GM19099 (cell line): ENCODE data around the gene FOXP1.

Experiments
- POLR2A ChIP-seq: IDR thresholded peaks from 3 replicates; pipeline ENCODE4 v1.6.1; 2011; ENCODE audit warnings: low read depth; ENCODE audit not compliant: insufficient read length; ENCODE audit errors: extremely low read depth

Gene FOXP1

DNA sequence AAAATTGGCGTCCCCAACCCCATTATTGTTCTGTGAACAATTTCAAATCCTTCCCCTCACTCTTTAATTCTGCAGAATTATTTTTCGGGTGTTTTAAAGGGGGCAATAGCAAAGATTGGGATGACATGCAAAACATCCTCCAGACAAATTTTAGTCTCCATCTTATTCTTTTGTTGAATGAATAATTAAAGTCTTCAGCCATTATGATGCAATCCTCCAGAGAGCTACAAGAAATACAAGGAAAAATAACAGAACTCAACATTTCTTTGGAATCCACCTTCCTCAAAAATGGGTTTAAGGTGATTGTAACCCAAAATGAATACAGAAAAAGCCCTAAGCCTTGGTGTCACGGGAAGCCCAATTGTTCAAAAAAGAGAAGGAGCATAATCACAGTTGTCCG, 49.9 kb downstream of the FOXP1 start:
- no peak for TF ChIP-seq POLR2A

DNA sequence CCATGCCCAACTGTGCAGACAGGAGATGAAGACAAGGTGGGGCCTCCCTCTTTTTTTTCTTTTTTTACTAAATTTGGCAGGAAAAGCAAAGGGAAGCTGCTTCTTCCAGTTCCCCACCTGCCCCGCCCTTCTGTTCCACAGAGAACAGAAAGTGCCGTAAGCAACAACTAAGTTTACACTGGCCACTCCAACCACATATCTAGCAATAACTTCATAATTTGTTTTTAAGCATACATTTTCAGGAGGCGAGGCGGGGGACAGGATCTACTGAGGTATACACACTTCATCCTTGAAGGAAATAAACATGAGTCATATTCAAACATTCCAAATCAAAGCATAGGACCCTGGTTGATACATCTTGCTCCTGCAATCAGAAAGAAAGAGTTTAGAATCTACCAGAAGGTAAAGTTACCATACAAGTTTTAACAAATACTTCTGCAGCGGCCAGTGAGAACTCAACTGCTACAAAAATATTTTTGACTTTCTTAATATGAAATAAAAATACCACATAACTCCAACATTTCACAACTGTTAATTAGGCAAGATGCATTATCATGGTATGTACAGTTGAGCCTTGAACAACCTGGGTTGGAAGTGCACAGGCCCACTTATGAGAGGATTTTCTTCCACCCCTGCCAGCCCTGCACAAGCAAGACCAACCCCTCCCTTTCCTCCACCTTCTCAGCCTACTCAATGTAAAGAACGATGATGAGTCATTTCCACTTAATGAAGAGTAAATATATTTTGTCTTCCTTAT, 50.7 kb downstream of the FOXP1 start:
- no peak for TF ChIP-seq POLR2A

DNA sequence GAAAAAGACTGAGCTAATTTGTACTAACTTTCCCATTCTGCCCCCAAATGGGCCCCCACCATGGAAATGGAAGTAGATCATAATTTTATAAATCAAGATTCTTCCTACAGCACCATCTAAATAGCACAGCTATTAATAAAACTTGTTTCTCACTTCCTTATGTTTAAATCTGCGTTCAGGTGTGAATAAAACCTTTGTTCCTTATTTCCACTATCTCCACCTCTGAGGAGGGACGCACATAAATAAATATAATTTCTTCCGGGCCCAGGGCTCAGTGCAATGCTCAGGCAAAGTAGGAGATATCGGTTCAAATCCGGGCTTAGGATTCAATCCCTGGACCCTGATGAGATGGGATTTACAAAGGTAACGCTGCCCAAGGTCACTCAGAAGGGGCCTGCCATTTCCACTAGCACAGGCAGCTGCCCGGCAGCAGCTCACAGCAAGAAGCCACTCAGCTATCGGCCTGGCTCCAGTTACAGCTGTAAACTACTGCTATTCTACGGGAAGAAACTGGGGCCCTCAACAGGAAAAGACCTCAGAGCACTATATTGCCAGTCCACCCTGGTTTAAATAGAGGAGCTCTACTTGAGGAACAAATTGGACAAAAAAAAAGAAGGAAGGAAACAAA, 52.5 kb downstream of the FOXP1 start:
- no peak for TF ChIP-seq POLR2A

DNA sequence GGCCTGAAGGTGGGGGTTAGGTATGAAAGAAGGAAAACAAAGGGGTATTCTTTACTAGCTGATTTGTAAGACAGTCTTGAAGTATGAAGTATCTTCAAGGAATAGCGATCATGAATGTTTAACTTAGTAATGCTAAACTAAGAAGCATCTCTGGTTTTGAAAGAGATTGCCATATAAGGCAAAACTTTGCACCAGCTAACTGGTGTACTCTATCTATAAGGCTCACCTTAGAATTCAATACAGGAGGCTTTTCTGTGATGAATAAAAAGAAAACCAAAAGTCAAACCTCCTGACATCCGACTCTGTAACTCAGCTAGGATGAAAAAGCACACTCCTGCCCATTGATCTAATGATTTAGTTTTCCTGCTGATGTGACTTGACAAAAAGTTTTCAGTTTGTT, 54.7 kb downstream of the FOXP1 start:
- no peak for TF ChIP-seq POLR2A

DNA sequence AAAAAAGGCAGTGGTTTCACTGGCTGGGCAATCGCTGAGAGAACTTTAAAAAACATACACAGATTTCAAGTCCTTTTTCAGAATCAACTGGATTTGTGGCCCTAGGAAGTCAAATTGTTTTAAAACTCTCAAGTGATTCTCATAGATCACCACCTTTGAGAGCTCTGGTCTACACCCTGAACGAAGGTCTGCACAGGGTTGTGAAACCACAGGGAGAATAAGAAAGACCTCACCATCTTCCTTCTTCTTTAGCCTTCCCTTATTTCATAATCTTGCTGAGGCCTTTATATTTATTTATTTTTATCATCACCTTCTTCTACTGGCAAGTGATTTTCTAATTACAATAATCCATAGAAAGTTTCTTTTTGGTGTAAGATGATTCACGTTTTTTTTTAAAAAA, 58.1 kb downstream of the FOXP1 start:
- TF ChIP-seq POLR2A = no peak

DNA sequence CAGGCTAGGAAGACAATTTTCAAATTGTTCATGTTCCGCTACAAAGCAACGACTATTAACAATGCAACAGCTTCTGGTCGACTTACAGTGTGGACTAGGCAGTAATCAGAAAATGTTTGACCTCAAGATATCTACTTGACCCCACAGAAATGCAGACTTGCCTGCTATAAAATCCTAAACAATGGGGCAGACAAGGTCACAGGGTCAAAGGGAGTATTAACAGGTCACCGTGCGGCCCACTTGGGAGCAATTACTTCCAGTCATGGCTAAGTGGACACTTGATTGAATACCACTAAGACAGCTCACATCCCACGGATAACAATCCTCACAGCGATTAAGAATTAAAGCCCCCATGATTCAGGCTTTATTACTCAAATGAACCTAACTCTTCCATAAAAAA, 58.9 kb downstream of the FOXP1 start:
- TF ChIP-seq POLR2A = no peak

DNA sequence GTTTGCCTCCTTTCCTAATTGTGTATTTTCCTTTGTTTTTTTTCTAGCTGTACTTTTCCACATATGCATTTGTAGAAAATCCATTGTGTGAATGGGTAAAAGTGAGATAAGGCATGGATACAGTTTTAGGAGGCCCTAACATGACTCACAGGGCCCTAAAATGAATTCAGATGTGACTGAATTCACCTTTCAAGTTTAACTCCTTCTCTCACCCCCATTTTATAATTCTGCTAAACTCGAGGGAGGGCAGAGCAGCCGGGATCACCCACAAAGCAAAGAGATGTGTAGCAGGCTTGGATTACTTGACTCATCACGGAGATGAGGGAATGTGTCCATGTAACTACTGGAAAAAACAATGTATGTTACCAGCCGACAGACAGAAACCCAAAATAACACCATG, 59.9 kb downstream of the FOXP1 start:
- no peak for TF ChIP-seq POLR2A

DNA sequence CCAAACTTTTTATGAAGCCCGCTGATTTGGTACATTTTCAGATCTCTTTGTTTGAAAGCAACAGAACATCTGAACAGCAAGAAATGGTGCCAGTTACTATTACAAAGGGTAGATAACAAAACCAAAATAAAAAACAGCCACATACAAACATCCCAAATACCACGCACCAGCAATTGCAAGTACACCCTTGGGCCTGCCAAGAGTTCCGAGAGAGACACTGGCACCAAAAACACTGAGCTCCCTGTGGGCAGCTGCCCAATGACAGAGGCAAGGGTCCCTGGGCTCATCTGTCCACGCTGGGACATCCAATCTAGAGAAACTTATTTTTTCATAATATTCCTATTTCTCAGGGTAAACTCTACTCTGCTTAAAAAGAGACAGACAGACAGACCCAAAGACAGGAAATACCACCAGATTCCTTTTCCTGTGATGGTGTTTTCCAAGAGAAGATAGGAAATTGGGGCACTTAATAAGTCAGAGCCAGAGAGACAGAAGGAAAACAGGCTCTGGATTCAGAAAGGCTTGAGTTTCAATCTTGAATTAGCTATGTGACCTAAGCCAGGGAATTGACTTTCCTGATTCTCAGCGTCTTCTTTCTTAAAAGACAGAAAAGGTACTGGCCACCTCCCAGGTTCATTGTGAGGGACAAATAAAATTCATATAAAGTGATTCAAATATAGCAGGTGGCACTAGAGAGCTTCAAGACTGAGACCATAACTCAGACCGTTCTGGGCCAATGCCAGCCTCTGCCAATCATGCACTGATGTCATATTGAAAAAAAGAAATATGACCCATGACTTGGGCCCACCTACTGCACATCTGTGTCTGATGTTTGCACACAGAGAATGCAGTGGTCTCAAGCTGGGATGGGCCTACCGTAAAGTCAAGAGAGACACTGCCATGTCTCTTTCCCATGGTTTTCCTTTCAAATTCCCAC, 61.3 kb downstream of the FOXP1 start:
- TF ChIP-seq POLR2A = no peak

DNA sequence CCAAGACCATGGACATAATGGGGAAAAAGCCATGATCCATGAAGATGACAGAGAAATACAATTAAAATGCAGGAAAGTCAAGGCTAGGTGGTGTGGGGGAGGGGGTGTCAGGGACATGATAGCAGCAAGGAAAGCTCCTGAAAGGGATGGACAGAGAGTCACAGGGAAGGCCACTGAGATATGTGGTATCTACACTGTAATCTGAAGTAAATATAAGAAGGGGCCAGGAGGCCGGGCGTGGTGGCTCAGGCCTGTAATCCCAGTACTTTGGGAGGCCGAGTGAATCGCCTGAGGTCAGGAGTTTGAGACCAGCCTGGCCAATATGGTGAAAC, 62.5 kb downstream of the FOXP1 start:
- no peak for TF ChIP-seq POLR2A

DNA sequence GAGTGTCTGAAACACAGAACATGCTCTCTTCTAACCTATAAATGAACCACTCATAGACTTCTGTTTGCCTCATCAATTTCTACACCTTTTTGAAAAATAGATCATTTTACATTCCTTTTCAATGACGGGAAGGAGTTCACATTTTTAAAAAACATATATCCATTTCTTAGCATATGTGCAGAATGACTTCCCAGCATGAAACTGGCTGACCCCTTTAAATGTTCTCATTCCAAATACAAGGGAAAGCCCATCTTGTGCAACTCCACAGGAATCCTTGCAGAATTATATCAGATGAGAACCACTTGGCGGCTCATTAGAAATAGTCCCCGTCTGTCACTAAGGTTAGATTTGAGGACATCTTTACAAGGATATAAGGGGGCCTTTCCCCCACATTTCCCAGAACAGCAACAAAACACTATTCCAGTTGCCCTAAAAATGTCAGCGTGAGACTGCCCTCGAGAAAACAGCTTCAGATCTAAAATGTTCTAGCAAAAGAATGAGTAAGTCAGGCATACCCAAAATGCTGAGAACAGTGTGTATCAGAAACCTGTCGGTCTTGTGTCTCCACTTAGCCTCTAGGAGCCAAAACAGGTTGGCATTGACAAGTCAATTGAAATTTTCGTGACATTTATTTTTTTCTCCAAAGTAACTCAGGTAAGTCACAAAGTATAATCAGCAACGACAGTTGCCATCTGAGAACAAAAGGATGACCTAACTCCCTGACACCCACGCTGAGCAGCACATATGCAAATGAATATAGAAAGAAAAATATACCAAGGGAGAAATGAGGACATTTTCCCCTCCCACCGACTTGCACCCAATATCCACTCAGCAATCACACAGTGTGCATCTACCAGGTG, 63.1 kb downstream of the FOXP1 start:
- TF ChIP-seq POLR2A = no peak

DNA sequence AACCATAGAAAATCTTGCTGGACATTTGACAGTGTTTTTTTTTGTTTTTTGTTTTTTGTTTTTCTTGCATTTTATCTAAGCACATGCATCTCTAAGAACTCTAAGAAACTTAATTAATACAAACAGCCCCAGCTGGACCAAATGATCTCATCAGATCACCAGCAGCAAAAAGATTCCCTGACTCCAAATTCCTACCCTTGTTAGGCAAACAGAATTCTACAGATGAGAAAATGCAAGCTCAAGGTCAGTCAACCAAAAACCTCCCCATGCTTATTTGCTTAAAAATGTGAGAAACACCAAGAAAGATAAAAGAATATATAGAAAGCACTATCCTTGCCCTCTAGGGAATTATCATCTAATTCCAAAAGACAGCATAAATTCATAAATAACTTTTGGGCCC, 65.4 kb downstream of the FOXP1 start:
- TF ChIP-seq POLR2A = no peak

DNA sequence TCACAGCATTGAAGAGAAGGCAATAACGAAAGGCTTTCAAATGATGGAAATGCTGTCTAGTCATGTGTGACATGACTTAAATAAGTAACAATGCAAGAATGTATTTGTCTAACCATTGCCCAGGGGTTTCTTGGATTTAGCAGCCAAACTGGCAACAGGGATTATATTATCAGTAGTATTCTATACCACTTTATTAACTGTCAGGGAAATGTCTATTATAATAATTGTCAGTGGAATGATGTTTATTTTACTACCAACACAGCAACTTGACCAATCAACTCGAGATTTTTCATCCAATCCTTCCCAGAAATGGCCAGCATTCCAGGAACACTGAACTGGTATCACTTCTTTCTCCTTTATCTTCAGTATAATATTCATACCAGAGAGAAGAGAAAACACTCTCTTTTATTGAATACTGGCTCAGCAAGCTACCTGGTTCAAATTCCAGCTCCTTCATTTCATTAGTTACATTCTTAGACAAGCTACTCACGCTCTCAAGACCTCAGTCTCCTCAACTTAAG, 66.2 kb downstream of the FOXP1 start:
- TF ChIP-seq POLR2A = no peak

DNA sequence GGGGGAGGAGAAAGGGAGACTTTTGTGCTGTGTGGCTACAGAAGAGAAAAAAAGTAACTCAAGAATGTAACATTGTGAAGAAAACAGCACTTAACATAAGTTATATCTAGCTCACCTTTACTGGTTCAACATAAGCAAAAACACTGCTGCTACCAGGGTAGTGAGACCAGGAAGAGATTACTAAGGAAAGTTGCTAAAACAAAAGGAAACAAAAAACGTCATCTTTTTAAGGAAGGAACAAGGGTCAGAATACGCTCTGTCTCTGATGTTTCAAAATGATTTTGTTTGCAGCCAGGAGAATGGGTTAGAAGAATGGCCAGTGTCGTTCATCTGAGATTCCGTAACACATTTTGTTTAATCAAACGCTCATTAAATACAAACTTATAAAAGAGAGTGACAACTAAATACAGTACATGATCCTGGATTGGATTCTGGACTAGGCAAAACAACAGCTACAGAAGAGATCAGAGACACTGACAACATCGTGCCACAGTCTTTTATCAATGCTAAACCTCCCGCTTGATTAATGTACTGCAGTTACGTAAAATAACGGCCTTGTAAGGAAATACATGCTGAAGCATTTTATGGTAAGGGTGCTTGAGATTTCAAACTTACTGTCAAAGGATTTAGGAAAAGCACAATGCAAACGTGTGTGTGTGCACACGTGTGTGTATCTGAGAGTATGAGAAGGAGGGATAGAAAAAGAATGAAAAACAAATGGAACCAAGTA, 67.7 kb downstream of the FOXP1 start:
- TF ChIP-seq POLR2A = no peak

DNA sequence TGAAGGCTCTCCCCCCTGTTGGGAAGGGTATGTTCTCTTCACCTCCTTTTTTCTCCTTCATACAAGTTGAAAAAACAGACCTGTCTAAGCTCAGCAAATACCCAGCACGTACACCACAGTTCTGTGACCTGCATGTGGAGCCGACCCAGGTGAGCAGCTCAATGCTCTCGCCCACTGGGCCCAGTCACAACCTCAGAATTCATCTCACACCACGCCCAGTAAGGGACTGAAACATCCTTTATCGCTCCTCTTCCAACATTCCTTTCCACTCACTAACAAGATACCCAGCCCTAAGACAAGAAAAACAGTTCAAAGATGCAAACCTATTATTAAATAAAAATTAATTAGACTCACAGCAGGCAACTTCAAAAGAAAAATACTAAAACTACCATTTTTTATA, 68.9 kb downstream of the FOXP1 start:
- TF ChIP-seq POLR2A = no peak
